ENCODE measurements around the gene ARMS2.

ARMS2 gene

DNA sequence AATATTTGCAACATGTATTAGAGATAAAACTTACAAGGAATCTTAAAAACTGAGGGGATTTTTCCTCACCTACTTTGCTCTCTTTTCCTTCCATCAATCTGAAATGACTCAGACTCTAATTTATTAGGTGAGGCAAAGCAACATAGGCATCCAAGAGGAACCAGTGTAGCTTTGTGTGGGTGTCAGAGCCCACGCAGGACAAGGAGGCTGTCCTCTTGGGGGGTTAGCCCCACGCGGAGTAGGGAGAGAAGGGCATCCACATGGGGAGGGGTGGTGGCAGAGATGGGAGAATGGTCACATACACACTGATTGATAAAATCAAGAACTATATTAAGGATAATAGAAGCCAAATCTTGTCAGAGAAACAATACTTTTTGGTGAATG is 33.8 kb upstream of the ARMS2 start:
- Histone ChIP-seq H3K4me1 (ENCODE audit: insufficient read depth, low read length) (peaks cover 12% of the 10 kb centered on the region), H3K27ac (ENCODE audit: low read length) (no peak overlapping the region), H4K20me1 (ENCODE audit: insufficient read depth, low read length) (no peaks in the 10 kb centered on the region), H3K36me3 (ENCODE audit: insufficient read depth, low read length) (peaks cover 26% of the 10 kb centered on the region), H3K79me2 (ENCODE audit: insufficient read depth, low read length) (no peaks in the 10 kb centered on the region), H3K4me2 (ENCODE audit: insufficient read depth, low read length) (no peak overlapping the region), H3K9ac (ENCODE audit: low read depth, low read length) (no peak overlapping the region), H3K4me3 (ENCODE audit: low read depth in 1 of 2, low read length in 2 of 2) (no peak overlapping the region), H3K9me3 (ENCODE audit: insufficient read depth, low read length, severe bottlenecking) (no peaks in the 10 kb centered on the region), H2AFZ (ENCODE audit: low read depth, low read length) (no peak overlapping the region), H3K27me3 (ENCODE audit: insufficient read depth, low read length, poor library complexity) (no peaks in the 10 kb centered on the region)
- no peak for TF ChIP-seq EZH2 (IDR thresholded peaks at IDR 0.05; ENCODE audit: borderline replicate concordance, low read depth, low read length, severe bottlenecking)
- TF ChIP-seq, protein P1, sequence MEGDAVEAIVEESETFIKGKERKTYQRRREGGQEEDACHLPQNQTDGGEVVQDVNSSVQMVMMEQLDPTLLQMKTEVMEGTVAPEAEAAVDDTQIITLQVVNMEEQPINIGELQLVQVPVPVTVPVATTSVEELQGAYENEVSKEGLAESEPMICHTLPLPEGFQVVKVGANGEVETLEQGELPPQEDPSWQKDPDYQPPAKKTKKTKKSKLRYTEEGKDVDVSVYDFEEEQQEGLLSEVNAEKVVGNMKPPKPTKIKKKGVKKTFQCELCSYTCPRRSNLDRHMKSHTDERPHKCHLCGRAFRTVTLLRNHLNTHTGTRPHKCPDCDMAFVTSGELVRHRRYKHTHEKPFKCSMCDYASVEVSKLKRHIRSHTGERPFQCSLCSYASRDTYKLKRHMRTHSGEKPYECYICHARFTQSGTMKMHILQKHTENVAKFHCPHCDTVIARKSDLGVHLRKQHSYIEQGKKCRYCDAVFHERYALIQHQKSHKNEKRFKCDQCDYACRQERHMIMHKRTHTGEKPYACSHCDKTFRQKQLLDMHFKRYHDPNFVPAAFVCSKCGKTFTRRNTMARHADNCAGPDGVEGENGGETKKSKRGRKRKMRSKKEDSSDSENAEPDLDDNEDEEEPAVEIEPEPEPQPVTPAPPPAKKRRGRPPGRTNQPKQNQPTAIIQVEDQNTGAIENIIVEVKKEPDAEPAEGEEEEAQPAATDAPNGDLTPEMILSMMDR (IDR thresholded peaks at IDR 0.05; ENCODE audit: borderline replicate concordance, extremely low read depth, low read length, poor library complexity, severe bottlenecking) = no peak
- ATAC-seq (ENCODE audit: insufficient read depth, low read depth) (no peak), DNase-seq (no peak)

DNA sequence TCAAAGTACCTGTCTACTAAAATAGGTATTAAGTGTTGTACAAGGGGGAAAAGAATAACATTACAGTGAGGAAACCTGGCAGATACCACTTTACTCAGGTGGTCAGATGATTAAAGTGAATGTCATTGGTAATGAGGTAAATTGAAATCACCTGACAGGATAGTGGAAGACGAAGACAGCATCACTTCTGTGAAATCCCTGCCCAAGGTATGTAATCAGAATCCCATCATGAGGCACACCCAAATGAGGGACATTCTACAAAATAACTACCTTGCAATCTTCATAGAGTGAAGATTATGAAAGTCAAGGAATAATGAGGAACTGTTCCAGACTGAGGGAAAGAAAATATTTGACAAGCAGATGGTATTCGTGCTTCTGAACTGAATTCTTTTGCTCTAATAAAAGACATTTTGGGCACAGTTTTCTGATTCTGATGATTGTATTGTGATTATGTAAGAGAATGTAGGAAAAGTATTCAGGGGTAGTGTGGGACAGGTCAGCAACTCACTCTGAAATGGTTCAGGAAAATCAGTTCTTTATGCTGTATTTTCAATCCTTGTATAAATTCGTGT is 33.3 kb upstream of the ARMS2 start:
- ATAC-seq (ENCODE audit: insufficient read depth, low read depth) (no peak), DNase-seq (no peak)
- no peaks in the 10 kb centered on the region for H3K27me3 ChIP-seq (ENCODE audit: insufficient read depth, low read length, poor library complexity)
- no peaks in the 10 kb centered on the region for H3K9me3 ChIP-seq (ENCODE audit: insufficient read depth, low read length, severe bottlenecking)
- no peak overlapping the region for H3K4me2 ChIP-seq (ENCODE audit: insufficient read depth, low read length)
- no peak overlapping the region for H3K9ac ChIP-seq (ENCODE audit: low read depth, low read length)
- TF ChIP-seq, protein P1 (IDR thresholded peaks at IDR 0.05; ENCODE audit: borderline replicate concordance, extremely low read depth, low read length, poor library complexity, severe bottlenecking) = no peak
- no peak for TF ChIP-seq EZH2 (IDR thresholded peaks at IDR 0.05; ENCODE audit: borderline replicate concordance, low read depth, low read length, severe bottlenecking)
- H3K79me2 ChIP-seq (ENCODE audit: insufficient read depth, low read length) = no peaks in the 10 kb centered on the region
- H3K36me3 ChIP-seq (ENCODE audit: insufficient read depth, low read length) = peaks cover 21% of the 10 kb centered on the region
- H3K4me3 ChIP-seq (ENCODE audit: low read depth in 1 of 2, low read length in 2 of 2) = no peak overlapping the region
- no peaks in the 10 kb centered on the region for H4K20me1 ChIP-seq (ENCODE audit: insufficient read depth, low read length)
- no peak overlapping the region for H3K27ac ChIP-seq (ENCODE audit: low read length)
- H3K4me1 ChIP-seq (ENCODE audit: insufficient read depth, low read length) = peaks cover 8% of the 10 kb centered on the region
- no peak overlapping the region for H2AFZ ChIP-seq (ENCODE audit: low read depth, low read length)

DNA sequence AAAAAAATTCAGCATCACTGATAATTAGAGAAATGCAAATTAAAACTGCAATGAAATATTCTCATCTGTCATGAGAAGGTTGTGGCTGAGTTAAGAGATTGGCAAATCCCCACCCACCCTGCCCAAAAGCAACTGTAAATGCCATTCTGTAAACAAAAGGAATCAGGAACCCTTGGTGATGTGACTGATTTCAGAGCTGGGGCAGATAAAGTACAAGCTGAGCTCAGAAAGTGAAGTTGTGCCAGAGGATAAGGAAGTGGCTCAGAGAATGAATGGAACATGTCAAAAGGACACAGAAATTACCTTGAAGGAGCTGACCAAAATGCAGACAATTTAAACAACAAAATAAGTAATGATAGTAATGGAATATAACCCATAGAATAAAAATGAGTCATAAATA is 32.7 kb upstream of the ARMS2 start:
- DNase-seq = no peak
- H3K79me2 ChIP-seq (ENCODE audit: insufficient read depth, low read length) = no peaks in the 10 kb centered on the region
- H3K9ac ChIP-seq (ENCODE audit: low read depth, low read length) = no peak overlapping the region
- ATAC-seq (ENCODE audit: insufficient read depth, low read depth) = no peak
- peaks cover 18% of the 10 kb centered on the region for H3K36me3 ChIP-seq (ENCODE audit: insufficient read depth, low read length)
- no peak for TF ChIP-seq EZH2 (IDR thresholded peaks at IDR 0.05; ENCODE audit: borderline replicate concordance, low read depth, low read length, severe bottlenecking)
- TF ChIP-seq, protein P1 (IDR thresholded peaks at IDR 0.05; ENCODE audit: borderline replicate concordance, extremely low read depth, low read length, poor library complexity, severe bottlenecking) = no peak
- peaks cover 2% of the 10 kb centered on the region for H3K4me1 ChIP-seq (ENCODE audit: insufficient read depth, low read length)
- no peaks in the 10 kb centered on the region for H3K9me3 ChIP-seq (ENCODE audit: insufficient read depth, low read length, severe bottlenecking)
- H3K27me3 ChIP-seq (ENCODE audit: insufficient read depth, low read length, poor library complexity) = no peaks in the 10 kb centered on the region
- H2AFZ ChIP-seq (ENCODE audit: low read depth, low read length) = no peak overlapping the region
- no peaks in the 10 kb centered on the region for H4K20me1 ChIP-seq (ENCODE audit: insufficient read depth, low read length)
- no peak overlapping the region for H3K4me3 ChIP-seq (ENCODE audit: low read depth in 1 of 2, low read length in 2 of 2)
- no peak overlapping the region for H3K27ac ChIP-seq (ENCODE audit: low read length)
- no peak overlapping the region for H3K4me2 ChIP-seq (ENCODE audit: insufficient read depth, low read length)
